ENCODE data around the gene MYH11. TPM values are rescaled to one million over a fixed set of nuclear protein-coding genes. Genes with fewer than 3 reads are reported as not detected.

The MYH11 gene
- total and polyA plus RNA-seq, 10 of the 15 experiments (the other 5 are each of a cell fraction or from before 2014, with no cell fraction given) = 0.01 to 1.9 (median 0.13) TPM; not detected in 1

GRCh38 chr16:15708997-15709396 is 147.8 kb downstream of the MYH11 start (continued):
- no peak for TF ChIP-seq ATF7 (IDR thresholded peaks at IDR 0.05; ENCODE audit: low read depth)

- WGBS (ENCODE audit: insufficient coverage, insufficient replicate concordance, low lambda C conversion rate, missing lambda C conversion rate) = 97% methylated on average over 12 of the region's 12 CpGs
- no peaks in the 10 kb centered on the region for H3K27me3 ChIP-seq (replicated peaks in 1 of 2; ENCODE audit: control insufficient read depth in 2 of 2, insufficient read depth in 2 of 2, low read length in 1 of 2)
- H3K36me3 ChIP-seq (ENCODE audit: control insufficient read depth in 2 of 2, insufficient read depth in 2 of 2, low read length in 1 of 2) = peaks cover 14 to 25% of the 10 kb centered on the region in 2 experiments; a peak in 3 of 4 replicates
- ChIA-PET SMC1A (ENCODE audit: uncharacterized antibody, unreplicated experiment) (no interaction called here), RAD21 (ENCODE audit: unreplicated experiment) (no interaction called here), POLR2A (no interaction called here), CTCF (no interaction called here)
- H3K27ac ChIP-seq (ENCODE audit: control insufficient read depth, insufficient read depth) = no peak overlapping the region
- DNase-seq (ENCODE audit: low read depth, low spot score) (no peak), ATAC-seq (no peak), FAIRE-seq (no peak)
- H3K4me1 ChIP-seq (ENCODE audit: control insufficient read depth, insufficient read depth, low read length) = no peaks in the 10 kb centered on the region
- BruUV-seq (replicated peaks) = no TSS peak
- no peak overlapping the region for H3K4me2 ChIP-seq (ENCODE audit: control insufficient read depth, insufficient read depth)
- H3K4me3 ChIP-seq = no peak overlapping the region
- no peaks in the 10 kb centered on the region for H3K9me3 ChIP-seq (replicated peaks; ENCODE audit: control insufficient read depth, insufficient read depth, low read length)
- H4K20me1 ChIP-seq (ENCODE audit: control insufficient read depth, insufficient read depth) = no peaks in the 10 kb centered on the region; the same call in 1 of the 2 replicates
- H2AFZ ChIP-seq (ENCODE audit: control insufficient read depth, low read depth, low read length) = no peak overlapping the region
- no peaks in the 10 kb centered on the region; the same call in 1 of the 2 replicates for H3K79me2 ChIP-seq (ENCODE audit: control insufficient read depth, insufficient read depth, low read length)
- in situ Hi-C loops (cut with MboI) (no loop called here), intact Hi-C loops (cut with micrococcal nuclease; ENCODE audit: unreplicated experiment) (loop anchor here (10.0 kb wide), 1 partner anchor 283 kb away; no protein-coding TSS in a partner anchor)
- H3K9ac ChIP-seq (ENCODE audit: control insufficient read depth, insufficient read depth, low read length) = no peak overlapping the region
- no peak for TF ChIP-seq ZNF24 (IDR thresholded peaks at IDR 0.05)
- TF ChIP-seq CREB1 (IDR thresholded peaks at IDR 0.05; ENCODE audit: low read depth) = no peak
- TF ChIP-seq STAT1 (conservative IDR thresholded peaks at IDR 0.05) = no peak
- no peak for TF ChIP-seq JUND (IDR thresholded peaks at IDR 0.05; ENCODE audit: low read depth, low read length)
- no peak for TF ChIP-seq NR2F1 (conservative IDR thresholded peaks at IDR 0.05)
- TF ChIP-seq CEBPB (IDR thresholded peaks at IDR 0.05; ENCODE audit: borderline replicate concordance in 1 of 2, low read depth in 2 of 2, low read length in 2 of 2) = no peak
- no peak for TF ChIP-seq SIX5 (IDR thresholded peaks at IDR 0.05; ENCODE audit: low read depth, low read length, severe bottlenecking)
- TF ChIP-seq BCLAF1 (IDR thresholded peaks at IDR 0.05) = no peak
- no peak for TF ChIP-seq EP300 (IDR thresholded peaks at IDR 0.05; ENCODE audit: borderline replicate concordance in 1 of 2, control insufficient read depth in 1 of 2, low read depth in 2 of 2, low read length in 2 of 2)
- no peak for TF ChIP-seq ATF2 (IDR thresholded peaks at IDR 0.05; ENCODE audit: low read length)
- TF ChIP-seq IRF5 (IDR thresholded peaks at IDR 0.05; ENCODE audit: borderline replicate concordance) = no peak
- TF ChIP-seq YY1 (IDR thresholded peaks at IDR 0.05; ENCODE audit: low read depth, low read length) = no peak
- no peak for TF ChIP-seq ZNF384 (IDR thresholded peaks at IDR 0.05; ENCODE audit: borderline replicate concordance, low read depth, low read length)
Measured at GRCh38 chr16:15708096-15708495, 148.7 kb downstream of the MYH11 start.
